ENCODE measurements around the gene UGT8. TPM values are rescaled to one million over a fixed set of nuclear protein-coding genes. Genes with fewer than 3 reads are reported as not detected.

Gene UGT8
- total and polyA plus RNA-seq, 2 of the 8 experiments (the other 6 are each of a cell fraction or from before 2014, with no cell fraction given) = 16.9 to 26.9 TPM

- TF ChIP-seq NANOG (IDR thresholded peaks at IDR 0.05; ENCODE audit: insufficient read depth, low read depth, low read length, poor library complexity, severe bottlenecking) = no peak
- TF ChIP-seq CTCF (IDR thresholded peaks at IDR 0.05; ENCODE audit: control extremely low read depth in 1 of 3, insufficient read depth in 1 of 3, low read depth in 1 of 3, low read length in 3 of 3) = no peak
- TF ChIP-seq RNF2 (IDR thresholded peaks at IDR 0.05; ENCODE audit: borderline replicate concordance, low read depth, low read length, missing control alignments, poor library complexity, severe bottlenecking) = no peak
- no peak for TF ChIP-seq POLR2AphosphoS5 (IDR thresholded peaks at IDR 0.05; ENCODE audit: low read depth, low read length)
- no peak for TF ChIP-seq EGR1 (IDR thresholded peaks at IDR 0.05; ENCODE audit: borderline replicate concordance, low read depth, low read length)
Measured at GRCh38 chr4:114674080-114674479, 75.5 kb downstream of the UGT8 start (continued).

Data from H1 (cell line).